ENCODE measurements around the gene UNC5C.
"Not testable (repeated sequence)": the region's sequence is repeated elsewhere in the genome, so short reads cannot be mapped to it uniquely, and the experiment has no call there.

The UNC5C gene

DNA sequence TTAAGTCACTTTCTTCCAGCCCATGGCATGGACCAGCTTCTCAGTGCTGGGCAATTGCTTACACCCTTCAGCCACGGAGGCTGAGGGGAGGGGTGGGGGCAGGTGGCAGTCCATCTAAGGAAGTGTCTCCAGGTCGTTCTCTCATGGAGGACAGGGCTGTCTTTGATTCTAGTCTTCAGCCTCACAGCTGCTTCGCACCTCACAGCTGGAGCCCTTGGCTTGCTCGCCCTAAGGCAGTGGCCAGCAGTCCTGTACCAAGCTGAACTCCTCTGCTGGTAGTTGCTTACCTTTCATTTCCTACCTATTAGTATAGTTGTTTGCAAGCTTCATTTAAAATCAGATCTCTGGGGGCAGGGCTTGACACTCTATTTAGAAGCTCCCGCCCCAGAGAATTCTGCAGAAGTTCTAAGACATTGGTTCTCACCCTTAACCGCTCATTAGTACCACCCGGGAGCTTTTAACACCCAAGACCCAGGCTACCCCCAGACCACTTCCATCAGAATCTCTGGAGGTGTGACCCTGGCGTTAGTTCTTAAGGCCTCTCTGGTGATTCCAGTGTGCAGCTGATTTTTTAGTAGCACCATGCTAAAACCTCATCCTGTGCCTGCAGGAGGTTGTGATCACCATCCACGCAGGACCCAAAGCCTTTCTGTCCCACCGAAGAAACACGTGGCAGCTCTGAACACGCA, 386.8 kb downstream of the UNC5C start:
- DNase-seq = no peak

DNA sequence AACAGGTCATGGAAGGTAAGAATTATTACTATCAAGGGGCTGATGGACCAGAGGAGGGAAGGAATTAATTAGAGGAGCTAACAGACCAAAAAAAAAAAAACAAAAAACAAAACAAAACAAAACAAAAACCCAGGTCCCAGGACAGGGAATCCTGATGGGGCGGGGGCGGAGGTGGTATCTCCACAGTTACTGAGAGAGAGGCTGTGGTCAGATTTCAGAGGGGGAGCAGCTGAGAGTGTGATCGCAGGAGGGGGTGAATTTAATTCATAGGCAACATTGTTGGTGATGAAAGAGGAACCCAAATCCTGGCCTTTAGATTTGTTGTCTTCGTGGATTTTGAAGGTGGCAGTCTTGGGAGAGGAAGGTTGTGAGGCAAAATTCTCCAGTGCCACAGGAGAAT, 389.4 kb downstream of the UNC5C start:
- no peak for DNase-seq

DNA sequence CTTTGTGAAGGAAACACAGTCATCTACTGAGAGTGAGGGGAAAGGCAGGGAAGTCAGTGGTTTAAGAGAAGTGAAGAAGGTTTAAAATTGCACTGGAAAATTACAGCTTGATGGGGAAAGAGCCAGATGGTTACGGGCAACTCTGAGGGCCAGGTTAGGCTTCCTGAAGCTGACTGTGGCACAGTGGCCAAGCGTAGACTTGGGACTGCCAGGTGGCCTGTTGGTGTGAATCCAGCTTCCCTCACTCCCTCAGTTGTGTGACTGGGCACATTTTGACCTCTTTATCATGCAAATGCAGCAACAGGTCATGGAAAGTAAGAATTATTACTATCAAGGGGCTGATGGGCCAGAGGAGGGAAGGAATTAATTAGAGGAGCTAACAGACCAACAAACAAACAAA, 390.1 kb downstream of the UNC5C start:
- DNase-seq = no peak

DNA sequence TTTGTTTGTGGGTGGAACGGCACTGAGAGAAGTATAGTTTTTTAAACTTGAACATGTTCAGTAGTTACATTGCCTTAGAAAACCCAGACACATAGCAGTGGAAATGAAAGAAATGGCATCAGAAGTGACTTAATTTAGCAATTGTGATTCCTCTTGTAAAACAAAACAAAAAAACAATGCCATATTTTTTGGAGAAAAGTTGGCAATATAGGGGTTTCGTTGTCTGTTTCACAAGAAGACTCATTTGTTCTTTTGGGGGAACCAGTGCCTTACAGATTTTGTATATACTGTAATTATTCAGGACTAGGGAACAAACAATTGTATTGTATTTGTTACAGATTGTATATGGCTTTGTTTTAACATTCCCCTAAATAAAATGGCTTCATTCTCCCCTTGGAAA, 390.7 kb downstream of the UNC5C start:
- DNase-seq = no peak

DNA sequence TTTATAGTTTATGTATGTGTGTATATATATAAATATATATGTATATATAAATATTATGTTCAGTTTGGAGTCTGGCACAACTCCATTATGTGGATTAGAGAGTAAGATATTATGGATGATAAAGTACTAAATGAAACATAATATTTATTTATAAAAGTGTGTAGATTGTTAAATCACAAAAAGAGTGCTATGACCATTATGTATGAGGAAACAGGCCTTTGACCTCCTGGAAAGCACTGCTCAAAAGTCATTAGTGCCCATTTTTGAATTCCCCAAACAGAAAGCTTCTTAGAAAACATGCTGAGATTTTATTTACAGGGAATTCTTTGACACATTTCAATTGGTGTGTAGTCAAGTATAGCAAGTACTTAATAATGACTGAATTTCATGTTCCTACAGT, 391.2 kb downstream of the UNC5C start:
- DNase-seq = no peak

DNA sequence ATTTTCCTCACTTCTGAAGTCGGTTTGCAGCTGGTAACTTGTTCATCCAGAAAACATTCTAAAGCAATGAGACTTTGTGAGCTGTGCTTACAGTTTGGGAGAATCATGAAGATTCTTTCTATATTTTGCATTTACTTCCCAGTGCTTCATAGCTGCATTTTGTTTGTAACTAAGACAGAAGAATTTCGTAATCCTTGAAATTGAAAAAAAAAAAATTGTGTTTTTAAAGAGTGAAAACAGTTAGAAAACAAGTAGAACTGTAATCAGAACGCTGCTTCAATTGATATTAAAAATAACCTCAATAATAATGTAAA, 392.4 kb downstream of the UNC5C start:
- DNase-seq = no peak

DNA sequence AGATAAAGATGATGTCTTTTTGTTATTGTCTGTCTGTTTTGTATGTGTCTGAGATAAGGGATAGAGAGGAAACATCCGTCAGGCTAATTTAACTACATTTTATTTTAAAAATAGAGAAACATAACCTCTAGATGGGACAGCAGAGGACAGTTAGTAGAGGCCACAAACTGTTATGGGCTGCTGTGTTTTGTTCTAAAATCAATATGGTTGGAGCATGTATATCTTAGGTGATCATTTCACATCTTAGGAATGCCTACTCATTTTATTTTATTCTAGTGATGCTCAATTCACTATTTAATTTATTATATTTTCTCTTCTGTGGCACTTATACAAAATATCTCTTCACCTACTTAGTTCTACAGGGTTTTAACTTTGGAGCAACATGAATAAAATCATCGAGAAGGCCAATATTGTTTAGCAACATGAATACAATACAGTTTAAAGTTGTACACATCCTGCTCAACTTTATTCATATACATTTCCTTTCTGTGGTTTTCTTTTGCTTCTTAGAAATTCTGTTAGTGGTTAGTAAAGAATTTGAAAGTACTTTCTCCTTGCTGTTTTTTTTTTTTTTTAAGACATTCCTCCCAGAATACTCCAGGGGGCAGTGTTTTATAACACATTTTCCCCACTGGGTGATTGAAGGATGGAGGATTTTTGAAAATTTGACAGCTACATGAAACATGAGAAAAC, 392.9 kb downstream of the UNC5C start:
- DNase-seq = no peak

DNA sequence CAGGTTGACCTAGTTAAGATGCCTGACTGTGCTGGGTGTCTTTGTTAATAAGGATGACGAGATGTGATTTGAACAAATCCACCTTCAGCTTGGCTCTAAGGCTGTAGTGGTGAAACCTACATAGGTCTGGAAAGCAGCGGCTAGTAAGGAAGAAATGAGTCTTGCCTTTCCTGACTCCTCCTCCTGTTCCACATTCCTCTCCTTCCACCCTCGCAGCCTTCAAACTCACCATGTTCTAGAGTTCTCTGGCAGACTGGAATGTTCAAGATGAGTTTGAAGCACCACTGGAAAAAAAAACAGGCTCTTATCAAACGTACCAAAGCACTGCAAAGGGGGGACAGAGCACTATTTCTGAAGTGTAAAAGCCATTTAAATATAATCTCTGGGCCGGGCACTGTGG, 395.6 kb downstream of the UNC5C start:
- DNase-seq = no peak

DNA sequence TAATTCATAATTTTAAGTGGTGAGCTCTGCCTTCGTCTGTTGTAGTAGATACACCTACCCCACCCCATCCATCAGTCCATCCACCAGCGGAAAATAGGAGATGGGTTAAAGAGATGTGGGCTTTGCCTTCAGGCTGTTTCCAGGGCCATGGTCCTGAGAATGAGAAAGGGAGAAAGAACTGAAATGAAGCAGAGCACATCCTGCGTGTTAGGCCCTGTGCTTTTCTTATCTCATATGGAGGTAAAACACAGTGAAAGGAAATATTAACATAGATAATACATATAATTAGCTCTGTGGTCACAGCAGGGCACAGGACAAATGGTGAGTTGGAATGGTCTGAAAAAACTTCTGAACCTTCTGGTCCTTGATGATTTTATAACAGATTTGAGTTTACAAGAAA, 397.5 kb downstream of the UNC5C start:
- no peak for DNase-seq

DNA sequence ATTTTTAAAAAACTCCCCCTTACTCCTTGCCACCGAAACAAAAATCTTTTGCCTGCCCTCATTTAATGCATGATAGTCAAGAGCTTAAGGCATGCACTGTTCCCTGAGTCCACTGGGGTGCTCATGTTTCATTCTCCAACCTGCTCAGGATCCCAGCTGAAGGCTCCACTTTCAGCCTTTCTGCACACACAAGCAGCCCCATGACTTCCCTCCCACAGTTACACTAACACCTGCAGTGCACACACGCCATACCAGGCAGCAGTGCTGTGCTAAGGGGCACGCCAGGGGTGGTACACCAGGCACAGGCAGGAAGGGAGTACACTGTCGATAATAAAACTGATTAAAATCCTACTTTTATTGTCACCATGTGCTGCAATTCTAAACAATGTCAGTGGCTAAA, 405.8 kb downstream of the UNC5C start:
- no peak for DNase-seq

DNA sequence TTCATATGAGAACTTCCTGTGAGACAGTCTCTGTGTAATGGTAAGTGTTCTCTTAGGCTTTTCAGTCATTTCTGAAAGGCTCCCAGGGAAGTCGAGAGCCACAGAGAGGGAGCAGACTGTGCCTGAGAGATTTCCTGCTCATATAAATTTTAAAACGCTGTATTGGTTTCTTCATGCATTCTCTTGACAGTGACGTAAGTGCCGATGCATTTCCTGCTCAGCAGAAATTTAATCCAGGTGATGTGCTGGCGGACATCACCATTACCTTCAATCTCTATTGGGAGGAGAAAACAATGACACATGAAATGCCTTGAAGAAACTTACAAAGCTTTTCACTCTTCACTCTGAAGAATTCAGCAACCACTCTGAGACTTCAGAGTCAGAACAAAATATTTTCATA, 407.4 kb downstream of the UNC5C start:
- DNase-seq = no peak

DNA sequence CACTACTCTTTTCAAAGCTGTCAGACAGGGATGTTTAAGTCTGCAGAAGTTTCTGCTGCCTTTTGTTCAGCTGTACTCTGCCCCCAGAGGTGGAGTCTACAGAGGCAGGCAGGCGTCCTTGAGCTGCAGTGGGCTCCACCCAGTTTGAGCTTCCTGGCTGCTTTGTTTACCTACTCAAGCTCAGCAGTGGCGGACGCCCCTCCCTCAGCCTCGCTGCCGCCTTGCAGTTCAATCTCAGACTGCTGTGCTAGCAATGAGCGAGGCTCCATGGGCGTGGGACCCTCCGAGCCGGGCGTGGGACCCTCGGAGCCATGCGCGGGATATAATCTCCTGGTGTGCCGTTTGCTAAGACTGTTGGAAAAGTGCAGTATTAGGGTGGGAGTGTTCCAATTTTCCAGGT, 409.3 kb downstream of the UNC5C start:
- not testable (repeated sequence) for DNase-seq

DNA sequence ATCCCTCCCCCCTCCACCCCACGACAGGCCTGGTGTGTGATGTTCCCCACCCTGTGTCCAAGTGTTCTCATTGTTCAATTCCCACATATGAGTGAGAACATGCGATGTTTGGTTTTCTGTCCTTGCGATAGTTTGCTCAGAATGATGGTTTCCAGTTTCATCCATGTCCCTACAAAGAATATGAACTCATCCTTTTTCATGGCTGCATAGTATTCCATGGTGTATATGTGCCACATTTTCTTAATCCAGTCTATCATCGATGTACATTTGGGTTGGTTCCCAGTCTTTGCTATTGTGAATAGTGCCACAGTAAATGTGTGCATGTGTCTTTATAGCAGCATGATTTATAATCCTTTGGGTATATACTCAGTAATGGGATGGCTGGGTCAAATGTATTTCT, 414.8 kb downstream of the UNC5C start:
- DNase-seq = not testable (repeated sequence)

DNA sequence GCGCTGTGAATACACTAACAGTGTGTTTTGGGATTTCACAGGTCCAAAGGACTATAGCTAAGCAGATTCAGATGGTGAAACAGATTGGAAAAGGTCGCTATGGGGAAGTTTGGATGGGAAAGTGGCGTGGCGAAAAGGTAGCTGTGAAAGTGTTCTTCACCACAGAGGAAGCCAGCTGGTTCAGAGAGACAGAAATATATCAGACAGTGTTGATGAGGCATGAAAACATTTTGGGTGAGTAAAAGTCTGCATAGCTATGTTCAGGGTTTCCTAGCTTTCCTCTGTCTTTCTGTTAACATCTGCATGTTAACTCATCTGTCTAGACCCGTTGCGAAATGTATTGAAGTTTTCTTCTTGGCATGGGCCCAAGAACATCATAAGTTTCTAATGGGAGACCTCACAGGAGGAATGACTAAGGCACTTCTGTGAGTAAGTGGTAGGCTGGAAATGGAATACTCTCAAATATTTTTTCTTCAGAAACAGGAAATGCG, 418.9 kb downstream of the UNC5C start:
- peak; percentile 55 for DNase-seq

DNA sequence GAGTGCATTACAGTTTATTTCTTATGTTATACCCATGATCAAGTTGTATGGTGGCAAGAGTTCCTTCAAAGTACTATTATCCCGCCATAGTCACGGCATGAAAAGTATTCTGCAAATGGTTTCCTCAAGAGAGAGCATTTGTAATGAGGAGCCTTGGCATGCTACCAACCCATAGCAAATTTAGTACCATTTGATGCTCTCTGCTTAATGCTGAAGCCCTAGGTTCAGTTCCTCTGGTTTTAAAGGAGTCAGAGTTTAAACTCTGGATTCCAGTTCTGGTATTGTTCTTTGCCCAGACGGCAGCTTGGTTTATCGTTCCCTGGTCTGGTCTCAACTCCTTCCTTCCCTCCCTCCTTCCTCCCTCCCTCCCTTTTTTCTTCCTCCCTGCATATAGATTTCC, 419.7 kb downstream of the UNC5C start:
- no peak for DNase-seq

DNA sequence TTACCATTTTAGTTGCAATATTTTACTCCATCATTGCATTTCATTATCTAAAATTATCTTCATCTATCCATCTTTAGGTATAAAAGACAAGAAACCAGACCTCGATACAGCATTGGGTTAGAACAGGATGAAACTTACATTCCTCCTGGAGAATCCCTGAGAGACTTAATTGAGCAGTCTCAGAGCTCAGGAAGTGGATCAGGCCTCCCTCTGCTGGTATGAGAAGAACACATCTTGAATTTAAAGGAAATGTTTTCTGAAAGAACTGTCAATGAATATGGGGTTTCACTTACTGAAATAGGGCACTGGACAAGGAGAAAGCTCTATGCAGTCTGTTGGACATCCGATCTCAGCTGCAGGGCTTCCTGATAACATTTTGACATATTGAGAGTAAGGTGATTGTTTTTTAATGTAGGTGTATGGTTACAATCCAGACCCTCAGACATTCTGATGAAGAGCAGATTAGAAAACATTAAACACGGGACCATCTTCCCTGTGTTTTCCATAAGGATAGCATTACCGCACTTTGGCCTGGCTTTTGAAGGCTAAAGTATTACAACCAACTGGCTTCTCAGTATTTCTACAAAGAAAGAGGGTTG, 423.8 kb downstream of the UNC5C start:
- no peak for DNase-seq

DNA sequence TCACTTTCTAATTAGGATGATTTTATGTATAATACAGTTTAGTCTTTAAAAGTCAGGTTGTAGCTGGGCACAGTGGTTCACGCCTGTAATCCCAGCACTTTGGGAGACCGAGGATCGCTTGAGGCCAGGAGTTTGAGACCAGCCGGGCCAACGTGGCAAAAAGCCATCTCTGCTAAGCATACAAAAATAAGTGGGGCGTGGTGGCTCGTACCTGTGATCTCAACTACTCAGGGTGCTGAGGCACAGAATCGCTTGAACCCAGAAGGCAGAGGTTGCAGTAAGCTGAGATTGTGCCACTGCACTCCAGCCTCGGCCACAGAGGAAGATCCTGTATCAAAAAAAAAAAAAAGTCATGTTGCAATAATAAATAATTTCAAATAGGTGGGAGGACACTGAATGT, 426.8 kb downstream of the UNC5C start:
- DNase-seq = no peak

DNA sequence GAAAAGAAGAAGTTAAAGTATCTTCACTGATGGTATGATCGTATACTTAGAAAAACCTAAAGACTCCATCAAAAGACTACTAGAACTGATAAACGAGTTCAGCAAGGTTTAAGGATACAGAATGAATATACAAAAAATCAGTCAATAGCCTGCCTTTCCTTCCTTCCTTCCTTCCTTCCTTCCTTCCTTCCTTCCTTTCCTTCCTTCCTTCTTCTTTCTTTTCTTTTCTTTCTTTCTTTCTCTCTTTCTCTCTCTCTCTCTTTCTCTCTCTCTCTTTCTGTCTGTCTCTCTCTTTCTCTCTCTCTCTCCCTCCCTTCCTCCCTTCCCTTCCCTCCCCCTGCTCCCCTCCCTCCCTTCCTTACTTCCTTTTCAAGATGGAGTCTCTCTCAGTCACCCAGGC, 428.3 kb downstream of the UNC5C start:
- DNase-seq = no peak

DNA sequence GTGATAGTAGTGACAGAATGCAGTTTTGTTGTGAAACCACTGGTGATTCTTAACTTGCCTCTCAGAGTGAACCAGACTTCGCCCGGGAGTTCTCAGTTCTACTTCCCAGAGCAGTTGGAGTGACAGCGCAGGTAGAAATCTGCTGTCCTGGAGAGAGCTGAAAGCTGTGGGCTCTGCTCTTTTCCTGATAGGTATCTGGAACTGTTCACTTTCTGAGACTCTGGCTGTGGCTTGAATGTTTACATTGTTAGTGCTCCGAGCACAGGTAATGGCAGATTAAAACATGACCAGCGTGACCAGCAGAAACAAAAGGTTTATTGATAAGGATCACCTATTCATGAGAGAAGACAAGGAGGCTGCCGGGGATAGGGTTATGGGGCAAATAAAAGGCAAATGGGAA, 430.3 kb downstream of the UNC5C start:
- DNase-seq = no peak

DNA sequence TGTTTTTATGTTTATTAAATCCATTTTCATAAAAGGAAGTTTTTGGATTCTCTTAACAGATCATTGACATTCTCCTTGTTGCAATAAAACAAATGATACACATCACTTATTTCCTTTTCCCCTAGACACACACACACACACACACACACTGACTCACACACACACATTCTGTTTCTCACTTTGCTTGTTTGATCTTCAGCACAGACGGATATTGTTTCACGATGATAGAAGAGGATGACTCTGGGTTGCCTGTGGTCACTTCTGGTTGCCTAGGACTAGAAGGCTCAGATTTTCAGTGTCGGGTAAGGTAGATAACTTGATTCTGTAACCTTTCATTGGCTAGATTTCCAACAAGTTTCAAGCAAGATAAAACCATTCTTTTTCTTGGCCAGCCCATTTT, 434.3 kb downstream of the UNC5C start:
- DNase-seq = no peak

Measured in right forelimb (tissue), 1 donor.